AG10803 (cell line): ENCODE data around the gene CAMK1D.
A peak's percentile ranks its signal among the peaks of the same experiment; 100 is the strongest.
"Not testable (repeated sequence)": the region's sequence is repeated elsewhere in the genome, so short reads cannot be mapped to it uniquely, and the experiment has no call there.

Experiments
- DNase-seq: peaks from one replicate; pipeline ENCODE4 v3.0.0; 2010; ENCODE audit warnings: low read depth
- H3K4me3 ChIP-seq: 2 replicates; pipeline ENCODE4 v1.5.1; 2011; ENCODE audit warnings: mild to moderate bottlenecking, low read length, control low read depth
- CTCF ChIP-seq: conservative IDR thresholded peaks from 2 replicates; pipeline ENCODE4 v1.5.1; 2011; ENCODE audit warnings: mild to moderate bottlenecking, low read length, control low read depth, inconsistent platforms

The CAMK1D gene

GRCh38 chr10:12848439-12849173, 499.3 kb downstream of the CAMK1D start:
- TF ChIP-seq CTCF = no peak
- no peak overlapping the region for H3K4me3 ChIP-seq
- DNase-seq = no peak

DNA sequence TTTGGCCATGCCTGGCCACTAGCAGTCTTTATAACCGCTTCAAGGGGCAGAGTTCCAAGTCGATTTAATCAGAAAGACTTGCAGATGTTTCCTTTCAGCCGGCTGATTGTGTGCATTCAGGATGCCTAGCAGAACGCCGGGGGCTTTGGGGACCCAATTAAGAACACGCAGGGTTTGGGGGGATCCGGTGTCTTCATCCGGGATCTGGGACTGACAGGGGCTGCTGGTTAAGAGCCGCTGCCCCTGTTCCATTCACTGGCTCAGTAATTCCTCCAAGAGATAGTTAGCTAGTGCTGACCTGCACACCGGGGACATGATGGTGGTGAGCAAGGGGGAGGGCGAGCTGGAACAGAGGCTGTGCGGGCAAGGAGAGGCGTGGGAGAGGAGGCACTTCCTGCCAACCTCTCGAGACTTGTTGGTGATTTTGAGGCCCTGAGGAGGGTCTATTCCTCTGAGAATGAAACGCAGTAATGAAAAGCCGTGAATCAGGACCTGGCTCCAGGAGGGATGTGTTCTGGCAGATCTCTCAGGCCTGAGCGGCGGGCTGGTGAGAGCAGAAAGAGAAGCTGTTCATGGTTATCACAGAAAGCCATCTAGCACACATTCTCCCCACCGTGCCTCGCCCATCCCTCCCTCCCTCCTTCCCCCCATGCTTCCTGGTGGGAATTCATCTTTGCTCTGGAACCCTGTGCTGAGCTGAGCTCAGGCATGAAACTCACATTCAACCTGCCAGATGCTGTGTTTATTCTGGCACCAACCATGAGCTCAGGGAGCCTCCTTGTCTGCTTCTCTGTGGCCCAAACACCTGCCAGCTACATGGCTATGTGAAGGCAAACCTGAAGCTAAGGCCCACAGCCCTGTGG, 500.2 kb downstream of the CAMK1D start:
- TF ChIP-seq CTCF = no peak
- no peak overlapping the region for H3K4me3 ChIP-seq
- no peak for DNase-seq

- peak; percentile 26 for DNase-seq
- TF ChIP-seq CTCF = no peak
- H3K4me3 ChIP-seq = no peak overlapping the region
These were observed 503.3 kb downstream of the CAMK1D start for GRCh38 chr10:12852687-12853086.

GRCh38 chr10:12854988-12855387, 505.6 kb downstream of the CAMK1D start:
- no peak for DNase-seq
- TF ChIP-seq CTCF = no peak
- no peak overlapping the region for H3K4me3 ChIP-seq

DNA sequence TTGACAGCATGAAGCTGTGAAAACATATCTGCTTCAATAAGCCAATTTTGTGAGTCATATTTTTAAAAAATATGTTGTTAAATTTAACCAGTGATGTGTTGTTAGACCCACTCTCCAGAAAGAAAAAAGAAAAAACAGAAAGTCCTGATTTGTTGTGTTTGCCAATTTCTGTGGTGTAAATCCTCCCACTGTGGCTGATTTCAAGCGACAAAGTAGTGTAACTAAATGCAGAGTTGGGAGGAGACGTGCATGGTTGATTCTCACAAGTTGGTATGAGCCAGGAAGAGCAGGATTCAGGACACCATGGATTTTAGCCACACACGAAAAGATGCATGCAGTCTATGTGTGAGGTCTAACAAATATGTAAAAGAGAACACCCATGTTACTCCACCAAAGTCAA, 513.1 kb downstream of the CAMK1D start:
- H3K4me3 ChIP-seq = no peak overlapping the region
- TF ChIP-seq CTCF = no peak
- DNase-seq = no peak

DNA sequence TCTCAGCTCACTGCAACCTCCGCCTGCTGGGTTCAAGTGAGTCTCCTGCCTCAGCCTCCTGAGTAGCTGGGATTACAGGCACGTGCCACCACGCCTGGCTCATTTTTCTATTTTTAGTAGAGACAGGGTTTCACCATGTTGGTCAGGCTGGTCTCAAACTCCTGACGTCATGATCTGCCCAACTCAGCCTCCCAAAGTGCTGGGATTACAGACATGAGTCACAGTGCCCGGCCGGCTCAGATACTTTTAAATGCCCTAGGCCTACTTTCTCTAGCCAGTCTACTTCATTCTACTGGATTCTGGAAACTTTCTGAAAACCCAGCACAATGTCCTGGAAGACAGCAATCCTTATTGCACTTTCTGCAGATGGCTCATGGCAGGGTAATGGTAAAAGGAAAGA, 516.2 kb downstream of the CAMK1D start:
- not testable (repeated sequence) for DNase-seq

GRCh38 chr10:12868229-12868628, 518.9 kb downstream of the CAMK1D start:
- no peak overlapping the region for H3K4me3 ChIP-seq

More for the DNA sequence above, 516.2 kb downstream of the CAMK1D start:
- not testable (repeated sequence) for H3K4me3 ChIP-seq

More at GRCh38 chr10:12868229-12868628, 518.9 kb downstream of the CAMK1D start:
- DNase-seq = no peak
- TF ChIP-seq CTCF = no peak
